ENCODE data around the gene CELA3A. TPM values are rescaled to one million over a fixed set of nuclear protein-coding genes. Genes with fewer than 3 reads are reported as not detected.
"Not testable (repeated sequence)": the region's sequence is repeated elsewhere in the genome, so short reads cannot be mapped to it uniquely, and the experiment has no call there.

Gene CELA3A
- not detected for total RNA-seq

- DNase-seq, result no peak
Measured at GRCh38 chr1:22001409-22001808, at the start of gene CELA3A. Gene CELA3A, plus strand, starts transcription at chr1:22001657. Its CDS starts 18 bp downstream, at chr1:22001675.

GRCh38 chr1:21952786-21953520 is 48.5 kb upstream of the CELA3A start:
- no peak for DNase-seq

DNA sequence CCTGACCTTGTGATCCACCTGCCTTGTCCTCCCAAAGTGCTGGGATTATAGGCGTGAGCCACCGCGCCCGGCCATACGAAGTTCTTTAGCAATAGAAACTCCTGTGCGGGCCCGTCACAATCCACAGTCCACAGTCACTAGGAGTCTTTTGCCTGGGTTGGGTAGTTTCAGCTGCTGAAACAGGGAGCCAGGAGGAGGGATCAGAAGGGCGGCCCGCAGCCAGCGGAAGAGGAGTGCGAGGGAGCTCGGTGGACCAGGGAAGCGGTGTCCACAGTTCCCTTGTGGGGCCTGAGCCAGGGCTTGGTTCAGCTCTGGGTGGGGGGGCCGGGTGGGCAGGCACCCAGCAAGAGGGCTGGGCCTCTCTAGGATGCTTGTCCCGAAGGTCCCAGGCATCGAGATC is 46.4 kb upstream of the CELA3A start:
- no peak for DNase-seq

DNA sequence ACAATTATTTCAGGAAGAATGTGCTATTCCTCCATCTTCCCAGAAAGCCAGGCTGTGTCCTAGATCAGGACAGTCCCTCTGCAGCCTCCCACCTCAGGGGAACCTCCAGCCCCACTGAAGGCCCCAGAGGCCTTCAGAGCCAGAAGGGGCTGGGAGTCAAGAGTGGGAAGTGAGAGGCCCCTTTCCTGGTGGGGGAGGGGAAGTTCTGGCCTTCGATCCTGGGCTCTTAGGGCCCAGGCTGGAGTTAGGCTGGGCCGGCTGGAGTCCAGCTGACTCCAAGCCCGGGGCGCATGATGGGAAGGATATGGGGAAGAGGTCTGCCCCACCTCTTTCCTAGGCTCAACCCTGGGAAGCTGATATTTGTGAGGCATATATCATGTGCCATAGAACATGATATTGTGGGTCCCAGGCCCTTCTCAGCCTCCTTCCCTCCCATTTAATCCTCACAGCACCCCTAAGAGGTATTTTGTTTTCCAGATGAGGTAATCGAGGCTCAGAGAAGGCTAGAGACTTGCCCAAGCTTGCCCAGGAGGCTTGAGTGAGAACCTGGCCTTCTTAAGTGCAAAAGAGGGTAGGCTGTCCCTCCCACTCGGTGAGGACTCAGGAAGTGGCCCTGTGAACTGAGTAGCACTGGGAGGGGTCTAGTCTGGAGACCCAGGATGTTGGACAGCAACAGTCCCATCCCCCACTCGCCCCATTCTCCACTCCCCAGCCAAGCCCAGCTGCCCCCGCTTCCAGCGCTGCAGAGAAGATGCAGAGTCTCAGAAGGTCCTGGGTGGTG is 45.8 kb upstream of the CELA3A start:
- no peak for DNase-seq

- DNase-seq, result peak; percentile 48
Measured at GRCh38 chr1:21956720-21957552, 44.5 kb upstream of the CELA3A start.

DNA sequence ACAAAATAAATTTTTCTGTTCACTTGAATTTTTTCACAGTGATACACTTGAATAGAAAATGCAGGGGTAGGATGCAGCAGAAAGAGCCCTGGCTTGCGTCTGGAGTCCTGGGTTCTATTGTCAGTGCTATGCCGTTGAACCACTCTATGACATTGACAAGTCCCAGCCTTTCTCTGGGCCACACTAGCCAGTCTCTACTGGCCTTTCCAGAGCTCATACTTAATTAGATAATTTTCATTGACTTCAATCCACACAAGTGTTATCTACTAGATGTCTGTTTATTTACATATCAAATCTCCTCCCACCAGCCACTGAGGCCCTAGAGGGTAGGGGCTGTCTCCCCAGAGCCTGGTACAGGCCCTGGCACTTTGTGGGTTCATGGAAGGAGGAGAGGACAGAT is 40.1 kb upstream of the CELA3A start:
- DNase-seq, result no peak

- no peak for DNase-seq
Measured at GRCh38 chr1:21961799-21962198, 39.7 kb upstream of the CELA3A start.

GRCh38 chr1:21963477-21964217 is 37.8 kb upstream of the CELA3A start:
- DNase-seq, result peak; percentile 76

- DNase-seq, result no peak
Measured at GRCh38 chr1:21966247-21967000, 35.0 kb upstream of the CELA3A start.

- DNase-seq, result not testable (repeated sequence)
Measured at GRCh38 chr1:21967216-21967615, 34.2 kb upstream of the CELA3A start.

- DNase-seq, result not testable (repeated sequence)
Measured at GRCh38 chr1:21969066-21969465, 32.4 kb upstream of the CELA3A start.

DNA sequence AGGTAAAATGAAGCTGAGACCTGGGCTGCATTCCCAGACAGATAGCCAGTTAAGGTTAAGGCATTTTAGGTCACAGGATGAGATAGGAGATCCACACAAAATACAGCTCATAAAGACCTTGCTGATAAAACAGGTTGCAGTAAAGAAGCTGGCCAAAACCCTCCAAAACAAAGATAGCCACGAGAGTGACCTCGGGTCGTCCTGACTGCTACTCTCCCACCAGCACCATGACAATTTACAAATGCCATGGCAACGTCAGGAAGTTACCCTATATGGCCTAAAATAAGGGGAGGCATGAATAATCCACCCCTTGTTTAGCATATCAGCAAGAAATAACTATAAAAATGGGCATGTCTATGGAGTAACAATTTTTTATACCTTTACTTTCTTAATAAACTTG is 30.9 kb upstream of the CELA3A start:
- not testable (repeated sequence) for DNase-seq

DNA sequence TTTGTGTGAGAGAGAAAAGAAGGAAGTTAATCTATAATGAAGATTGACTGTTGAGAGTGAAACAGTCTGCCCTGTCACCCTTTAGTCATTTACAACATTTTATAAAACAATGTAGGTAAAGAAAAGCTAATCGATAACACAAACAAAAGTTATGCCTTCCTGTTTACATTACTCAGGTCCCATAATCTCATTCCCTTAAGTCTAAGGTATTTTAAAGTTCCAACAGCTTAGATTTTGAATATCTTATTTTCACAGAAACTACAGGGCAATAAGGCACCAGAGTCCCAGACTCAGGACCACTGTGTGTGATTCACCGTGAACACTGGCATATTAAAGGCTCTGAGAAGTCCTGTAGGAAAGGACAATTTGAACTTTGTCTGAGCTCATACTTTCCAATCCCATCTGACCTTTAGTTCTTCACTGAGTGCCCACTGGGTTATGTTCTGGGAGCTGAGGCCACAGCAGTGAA is 28.4 kb upstream of the CELA3A start:
- not testable (repeated sequence) for DNase-seq

DNA sequence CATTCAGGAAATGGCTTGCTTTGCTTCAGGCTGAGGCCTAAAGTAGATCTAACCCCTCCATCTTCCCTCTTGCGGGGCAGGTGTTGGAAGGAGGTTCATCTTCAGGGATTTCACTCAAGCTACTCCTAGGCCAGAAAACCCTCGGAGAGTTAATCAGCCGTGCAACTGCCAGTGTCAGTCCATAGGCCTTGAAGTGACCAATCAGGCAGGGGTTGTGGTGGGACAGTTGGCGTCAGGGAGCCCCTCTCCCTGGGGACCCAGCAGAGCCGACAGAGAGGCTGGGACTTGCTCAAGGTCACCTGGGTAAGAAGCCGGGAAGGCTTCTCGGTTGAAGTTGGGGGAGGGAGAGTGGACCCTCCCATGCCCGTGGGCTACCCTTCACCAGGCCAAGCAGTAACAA is 27.5 kb upstream of the CELA3A start:
- DNase-seq, result not testable (repeated sequence)

DNA sequence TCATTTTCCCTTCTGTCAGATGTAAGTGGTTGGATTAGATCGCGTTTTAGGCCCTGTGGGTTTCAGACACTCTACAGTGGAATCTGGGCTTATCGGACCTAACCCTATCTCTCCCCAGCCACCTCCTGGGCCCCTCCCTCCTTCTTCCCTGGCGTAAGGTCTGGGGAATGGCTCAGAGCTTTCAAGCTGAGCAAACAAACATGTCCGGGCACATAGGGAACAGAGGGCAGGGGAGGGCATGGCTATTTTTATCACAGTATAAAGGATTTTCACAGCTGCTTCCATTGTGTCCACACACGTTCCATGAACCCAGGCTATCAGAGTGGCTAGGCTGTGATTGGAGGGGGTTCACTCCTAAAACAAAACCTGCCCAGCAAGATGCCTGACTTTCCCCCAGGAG is 26.8 kb upstream of the CELA3A start:
- not testable (repeated sequence) for DNase-seq

DNA sequence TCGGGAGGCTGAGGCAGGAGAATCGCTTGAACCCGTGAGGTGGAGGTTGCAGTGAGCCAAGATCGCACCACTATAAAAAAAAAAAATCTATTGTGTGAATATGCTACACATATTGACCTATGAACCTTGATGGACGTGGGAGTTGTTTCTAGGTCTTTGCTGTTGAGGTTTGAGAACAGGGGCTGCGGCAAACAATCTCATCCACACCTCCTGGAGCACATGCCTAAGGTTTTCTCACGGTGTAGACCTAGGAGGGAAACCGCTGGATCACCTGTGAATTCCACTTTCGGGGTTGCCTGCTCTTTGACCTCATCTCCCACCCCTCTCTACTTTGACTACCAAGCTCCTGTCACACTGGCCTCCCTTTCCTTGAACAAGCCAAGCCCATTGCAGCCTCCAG is 26.2 kb upstream of the CELA3A start:
- DNase-seq, result not testable (repeated sequence)

DNA sequence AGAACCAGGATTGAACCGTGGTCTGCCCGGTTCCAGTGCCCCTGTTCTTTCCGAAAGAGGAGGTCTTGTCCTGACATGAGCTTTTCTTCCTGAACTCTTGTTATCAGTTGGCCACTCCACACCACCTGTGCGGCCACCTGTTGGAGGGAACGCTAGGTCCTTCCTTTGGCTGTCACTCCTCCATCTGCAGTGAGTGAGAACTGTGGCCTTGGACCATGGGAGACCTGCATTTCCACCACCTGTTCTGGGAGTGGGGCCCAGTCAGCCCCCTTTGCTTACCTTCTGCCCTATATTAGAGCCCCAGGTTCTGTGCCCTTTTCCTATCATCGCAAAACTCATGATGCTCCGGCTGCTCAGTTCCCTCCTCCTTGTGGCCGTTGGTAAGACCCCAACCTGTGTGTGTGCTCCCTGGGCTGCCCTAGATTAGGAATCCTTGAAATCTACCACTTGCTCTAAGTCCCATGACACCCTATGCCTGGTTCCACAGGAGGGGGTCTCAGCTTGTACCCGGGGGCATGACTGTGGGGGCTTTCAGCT is 24.7 kb upstream of the CELA3A start, which contains the start of gene CELA3B:
Gene CELA3B (plus strand): TSS at position 320 of the 537 bp plus-strand sequence. CDS start 18 bp downstream, at position 338.
- DNase-seq, result not testable (repeated sequence)

GRCh38 chr1:21978209-21978608 is 23.2 kb upstream of the CELA3A start:
- DNase-seq, result not testable (repeated sequence)

- not testable (repeated sequence) for DNase-seq
Measured at GRCh38 chr1:21980515-21981220, 20.8 kb upstream of the CELA3A start.

DNA sequence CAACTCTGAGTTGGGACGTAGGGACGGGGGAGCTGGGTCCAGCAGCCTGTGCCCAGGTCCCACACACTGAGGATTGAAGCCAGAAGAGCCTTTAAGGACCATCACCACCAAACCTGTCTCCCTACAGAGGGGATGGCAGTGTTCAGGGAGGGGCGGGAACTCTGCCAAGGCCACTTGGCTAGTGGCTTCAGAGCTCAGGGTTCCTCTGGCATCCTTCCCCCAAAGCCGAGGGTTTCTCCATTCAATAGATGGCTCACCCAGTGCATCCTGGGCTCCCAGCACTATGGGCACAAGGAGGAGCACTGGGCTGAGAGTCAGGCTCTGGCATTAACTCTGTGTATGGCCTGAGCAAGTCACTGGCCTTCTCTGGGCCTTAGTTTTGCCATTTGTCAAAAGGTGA is 20.2 kb upstream of the CELA3A start:
- DNase-seq, result not testable (repeated sequence)
